ENCODE measurements around the gene RBM18. TPM values are rescaled to one million over a fixed set of nuclear protein-coding genes. Genes with fewer than 3 reads are reported as not detected.
A peak's percentile ranks its signal among the peaks of the same experiment; 100 is the strongest.

RBM18 gene
- 33.0 TPM for polyA plus RNA-seq (ENCODE audit: insufficient read length)
- long read RNA-seq, donor 1, full-length matches to known transcripts = 27 of 27 reads
- long read RNA-seq, donor 1, partial matches to known transcripts = 0 of 27 reads
- long read RNA-seq, donor 1, other reads (novel, unspliced or antisense) = 0 of 27 reads
- long read RNA-seq, donor 2, full-length matches to known transcripts = 12 of 12 reads
- long read RNA-seq, donor 2, partial matches to known transcripts = 0 of 12 reads
- long read RNA-seq, donor 2, other reads (novel, unspliced or antisense) = 0 of 12 reads
- long read RNA-seq, donor 3, full-length matches to known transcripts = 18 of 18 reads
- long read RNA-seq, donor 3, partial matches to known transcripts = 0 of 18 reads
- long read RNA-seq, donor 3, other reads (novel, unspliced or antisense) = 0 of 18 reads
- long read RNA-seq, donor 4, full-length matches to known transcripts = 2 of 2 reads
- long read RNA-seq, donor 4, partial matches to known transcripts = 0 of 2 reads
- long read RNA-seq, donor 4, other reads (novel, unspliced or antisense) = 0 of 2 reads
- long read RNA-seq, donor 5, full-length matches to known transcripts = 18 of 18 reads
- long read RNA-seq, donor 5, partial matches to known transcripts = 0 of 18 reads
- long read RNA-seq, donor 5, other reads (novel, unspliced or antisense) = 0 of 18 reads
- long read RNA-seq, donor 6, full-length matches to known transcripts = 13 of 13 reads
- long read RNA-seq, donor 6, partial matches to known transcripts = 0 of 13 reads
- long read RNA-seq, donor 6, other reads (novel, unspliced or antisense) = 0 of 13 reads
- long read RNA-seq, donor 7, full-length matches to known transcripts = 24 of 24 reads
- long read RNA-seq, donor 7, partial matches to known transcripts = 0 of 24 reads
- long read RNA-seq, donor 7, other reads (novel, unspliced or antisense) = 0 of 24 reads
- long read RNA-seq, donor 8, full-length matches to known transcripts = 10 of 10 reads
- long read RNA-seq, donor 8, partial matches to known transcripts = 0 of 10 reads
- long read RNA-seq, donor 8, other reads (novel, unspliced or antisense) = 0 of 10 reads

GRCh38 chr9:122264360-122265148 lies at the start of gene RBM18, which contains the start of gene MRRF:
RBM18 (minus strand) TSS chr9:122264840; CDS start chr9:122261492, 3,348 bp downstream.
MRRF (plus strand) TSS chr9:122264882; CDS start chr9:122270892, 6,010 bp downstream.
- DNase-seq = peak; percentile 84

GRCh38 chr9:122314165-122314564 lies 49.5 kb upstream of the RBM18 start:
- no peak for DNase-seq

- DNase-seq = no peak
These were observed 45.2 kb upstream of the RBM18 start for GRCh38 chr9:122309861-122310260.

DNA sequence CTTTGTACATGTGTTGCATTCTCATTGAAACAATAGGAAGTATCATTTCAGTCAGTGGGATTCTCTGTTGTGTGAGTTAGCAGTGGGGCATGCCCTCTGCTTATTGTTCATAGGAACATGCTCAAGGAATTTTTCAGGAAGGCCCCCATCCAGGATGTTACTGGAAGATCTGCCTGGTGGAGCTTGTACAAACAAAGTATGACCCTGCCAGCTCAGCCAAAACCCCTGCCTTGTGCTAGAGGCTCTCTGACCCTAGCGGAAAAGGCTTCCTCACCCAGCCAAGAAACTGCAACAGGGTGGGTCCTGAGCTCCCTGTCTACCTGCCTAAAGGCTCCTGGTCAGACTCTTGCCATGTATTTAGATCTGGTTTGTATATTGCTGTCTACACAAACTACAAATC lies 43.3 kb upstream of the RBM18 start:
- no peak for DNase-seq

DNA sequence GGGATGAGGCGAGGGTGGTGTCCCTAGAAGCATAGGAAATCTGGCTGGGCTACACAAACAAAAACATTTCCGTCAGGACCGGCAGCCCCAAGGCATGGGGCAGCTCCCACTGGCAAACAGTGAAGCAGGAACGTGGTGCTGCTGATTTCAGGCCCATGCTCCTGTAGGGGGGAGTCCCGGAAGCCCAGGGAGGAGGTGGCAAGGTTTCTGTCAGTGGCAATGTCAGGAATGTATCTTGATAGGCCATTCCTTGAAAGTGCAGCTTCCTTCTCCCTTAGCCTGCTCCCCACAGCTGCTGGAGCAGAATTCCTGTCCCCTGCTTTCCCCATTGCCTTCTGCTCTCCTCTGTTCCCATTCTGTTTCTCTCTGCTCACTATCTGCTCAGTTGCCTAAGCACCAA lies 42.4 kb upstream of the RBM18 start:
- DNase-seq = no peak

DNA sequence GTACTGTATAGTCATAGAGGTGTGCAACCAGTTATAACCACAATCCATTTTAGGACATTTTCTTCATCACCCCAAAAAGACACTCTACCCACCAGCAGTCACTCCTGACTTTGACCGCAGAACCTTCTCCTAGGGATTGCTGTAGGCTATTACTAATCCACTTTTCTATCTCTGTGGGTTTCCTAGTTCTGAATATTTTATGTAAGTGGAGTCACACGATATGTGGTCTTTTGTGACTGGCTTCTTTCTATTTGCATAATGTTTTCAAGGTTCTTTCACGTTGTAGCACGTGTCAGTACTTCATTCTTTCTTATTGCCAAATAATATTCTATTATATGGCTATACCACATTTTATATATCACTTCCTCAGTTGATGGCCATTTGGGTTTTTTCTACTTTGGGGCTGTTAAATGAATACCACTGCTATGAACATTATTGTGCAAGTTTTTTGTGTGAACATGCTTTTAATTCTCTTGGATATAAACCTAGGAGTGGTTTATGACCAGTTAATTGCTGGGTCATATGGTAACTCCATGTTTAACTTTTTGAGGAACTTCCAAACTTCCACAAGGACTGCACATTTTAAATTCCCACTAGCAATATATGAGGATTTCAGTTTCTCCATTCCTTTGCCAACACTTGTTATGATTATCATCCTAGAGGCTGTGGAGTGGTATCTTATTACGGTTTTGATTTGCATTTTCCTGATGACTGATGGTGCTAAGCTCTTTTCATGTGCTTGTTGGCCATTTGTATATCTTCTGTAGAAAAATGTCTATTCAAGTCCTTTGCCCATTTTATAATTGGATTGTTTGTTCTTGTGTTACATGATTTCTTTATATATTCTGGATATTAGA lies 37.8 kb upstream of the RBM18 start:
- DNase-seq = no peak

DNA sequence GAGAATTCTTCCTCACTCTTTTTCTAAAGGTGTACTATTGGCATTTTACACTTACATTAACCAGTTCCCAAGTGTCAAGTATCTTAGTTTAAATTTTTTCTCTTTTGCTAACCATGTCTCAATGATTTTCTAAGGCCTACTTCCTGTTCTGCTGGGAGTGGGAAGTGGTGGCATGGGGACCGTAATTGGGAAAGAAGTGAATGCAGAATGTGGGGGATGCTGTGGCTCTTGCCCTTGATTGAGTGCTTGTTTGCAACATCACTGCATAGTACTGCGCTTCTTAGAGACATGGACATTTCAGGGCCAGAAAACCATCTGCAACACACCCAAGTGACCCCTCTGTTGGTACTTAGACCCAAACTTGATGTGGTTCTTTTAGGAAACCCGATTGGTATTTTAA lies 32.9 kb upstream of the RBM18 start:
- DNase-seq = no peak

DNA sequence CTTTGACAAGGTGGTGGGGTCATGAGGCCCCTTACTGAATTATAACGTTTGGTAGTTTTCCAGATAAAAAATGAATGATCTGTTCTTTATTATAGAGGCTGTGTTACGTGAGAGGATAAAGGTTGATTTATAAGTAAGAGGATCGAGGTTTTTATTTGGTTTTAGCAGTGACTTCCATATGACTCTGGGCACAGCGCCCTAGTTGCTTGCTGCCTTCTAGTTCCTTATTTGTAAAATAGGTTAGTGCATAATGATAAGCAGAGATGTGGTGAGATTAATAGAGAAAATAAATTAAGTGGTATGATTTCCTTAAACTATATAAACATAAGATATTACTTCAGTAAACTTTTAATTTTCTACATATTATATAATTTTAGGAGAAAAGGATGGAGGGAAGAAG lies 29.9 kb upstream of the RBM18 start:
- DNase-seq = no peak

GRCh38 chr9:122291458-122291857 lies 26.8 kb upstream of the RBM18 start:
- no peak for DNase-seq

GRCh38 chr9:122287214-122287720 lies 22.6 kb upstream of the RBM18 start:
- no peak for DNase-seq

GRCh38 chr9:122286764-122287163 lies 22.1 kb upstream of the RBM18 start:
- no peak for DNase-seq

GRCh38 chr9:122281368-122281767 lies 16.7 kb upstream of the RBM18 start:
- no peak for DNase-seq

GRCh38 chr9:122277285-122277897 lies 12.8 kb upstream of the RBM18 start:
- DNase-seq = no peak

DNA sequence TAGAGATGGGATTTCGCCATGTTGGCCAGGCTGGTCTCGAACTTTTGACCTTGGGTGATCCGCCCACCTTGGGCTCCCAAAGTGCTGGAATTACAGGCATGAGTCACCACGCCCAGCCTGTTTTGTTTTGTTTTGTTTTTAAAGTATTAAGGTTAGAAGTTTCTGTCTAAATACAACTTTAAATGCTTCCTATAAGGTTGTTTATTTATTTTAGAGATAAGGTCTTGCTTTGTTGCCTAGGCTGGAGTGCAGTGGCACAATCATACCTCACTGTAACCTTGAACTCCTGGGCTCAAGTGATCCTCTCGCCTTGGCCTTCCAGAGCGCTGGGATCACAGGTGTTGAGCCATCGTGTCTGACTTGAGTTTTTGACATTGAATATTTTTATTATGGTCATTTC lies 11.5 kb upstream of the RBM18 start:
- DNase-seq = no peak

- no peak for DNase-seq
These were observed 9.4 kb upstream of the RBM18 start for GRCh38 chr9:122274055-122274454.

- no peak for DNase-seq
These were observed 3.6 kb upstream of the RBM18 start for GRCh38 chr9:122268041-122268814.

GRCh38 chr9:122265149-122265915 lies 692 bp upstream of the RBM18 start:
- peak; percentile 19 for DNase-seq

DNA sequence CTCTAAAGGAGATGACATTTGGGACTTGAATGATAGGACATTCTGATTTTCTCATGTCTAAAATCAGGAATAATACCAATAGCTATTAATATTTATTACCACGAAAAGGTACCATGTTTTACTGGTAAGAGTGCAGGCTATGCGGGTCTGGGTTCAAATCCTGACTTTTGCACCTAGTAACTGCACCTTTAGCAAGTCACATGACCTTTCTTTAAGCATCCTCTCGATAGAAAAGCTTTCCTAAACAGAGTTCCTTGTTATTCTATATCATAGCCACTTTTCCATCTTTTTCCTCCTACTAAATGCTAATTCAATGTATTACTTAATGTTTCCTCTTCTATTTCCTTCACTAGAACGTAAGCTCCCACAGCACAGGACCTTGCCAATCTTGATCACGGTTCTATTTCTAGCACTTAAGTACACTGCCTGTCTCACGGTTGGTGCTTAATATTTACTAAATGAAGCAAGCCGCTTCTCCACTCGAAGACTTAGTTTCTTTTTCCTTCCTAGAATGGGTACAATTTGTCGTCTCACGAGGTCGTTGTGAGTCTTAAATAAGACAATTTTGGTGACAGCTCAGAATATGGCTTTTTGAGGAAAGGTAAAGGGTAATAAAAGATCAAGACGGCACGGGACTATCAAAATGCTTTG lies 816 bp downstream of the RBM18 start:
- DNase-seq = no peak

Data from left kidney (tissue), 8 donors.